Transverse colon (tissue), 4 donors: Measurements from ENCODE around the gene ISCA1.

Source experiments
- EP300 ChIP-seq: sonication (generic); formaldehyde crosslinking; IDR thresholded peaks from one replicate; pipeline ENCODE4 v1.6.1; 2017; ENCODE audit warnings: antibody characterized with exemption, low read depth
- POLR2A ChIP-seq: fragments of 450-650 bp; IDR thresholded peaks from one replicate; pipeline ENCODE4 v1.6.1; 2016; ENCODE audit warnings: antibody characterized with exemption, mild to moderate bottlenecking, moderate library complexity
- POLR2AphosphoS5 ChIP-seq, 3 donors: sonication (generic); formaldehyde crosslinking; IDR thresholded peaks; one replicate each; pipeline ENCODE4 v1.6.1; 2016; ENCODE audit warnings: antibody characterized with exemption in 3 of 3
- TF ChIP-seq, protein P1 (sequence below), 5 experiments: fragments of 200-600 bp in 3 of 5; fragments of 450-650 bp in 2 of 5; sonication (generic) in 3 of 5; IDR thresholded peaks; 1 replicate in 2 of 5; 2 replicates in 3 of 5; pipeline ENCODE4 v1.5.1; 2016 to 2017; ENCODE audit warnings: antibody characterized with exemption in 5 of 5, inconsistent platforms in 3 of 5, mild to moderate bottlenecking in 2 of 5, moderate library complexity in 1 of 5

- TF ChIP-seq POLR2A (no peak), POLR2AphosphoS5 (IDR thresholded peaks at IDR 0.05) (no peak), EP300 (no peak)
- TF ChIP-seq, protein P1, sequence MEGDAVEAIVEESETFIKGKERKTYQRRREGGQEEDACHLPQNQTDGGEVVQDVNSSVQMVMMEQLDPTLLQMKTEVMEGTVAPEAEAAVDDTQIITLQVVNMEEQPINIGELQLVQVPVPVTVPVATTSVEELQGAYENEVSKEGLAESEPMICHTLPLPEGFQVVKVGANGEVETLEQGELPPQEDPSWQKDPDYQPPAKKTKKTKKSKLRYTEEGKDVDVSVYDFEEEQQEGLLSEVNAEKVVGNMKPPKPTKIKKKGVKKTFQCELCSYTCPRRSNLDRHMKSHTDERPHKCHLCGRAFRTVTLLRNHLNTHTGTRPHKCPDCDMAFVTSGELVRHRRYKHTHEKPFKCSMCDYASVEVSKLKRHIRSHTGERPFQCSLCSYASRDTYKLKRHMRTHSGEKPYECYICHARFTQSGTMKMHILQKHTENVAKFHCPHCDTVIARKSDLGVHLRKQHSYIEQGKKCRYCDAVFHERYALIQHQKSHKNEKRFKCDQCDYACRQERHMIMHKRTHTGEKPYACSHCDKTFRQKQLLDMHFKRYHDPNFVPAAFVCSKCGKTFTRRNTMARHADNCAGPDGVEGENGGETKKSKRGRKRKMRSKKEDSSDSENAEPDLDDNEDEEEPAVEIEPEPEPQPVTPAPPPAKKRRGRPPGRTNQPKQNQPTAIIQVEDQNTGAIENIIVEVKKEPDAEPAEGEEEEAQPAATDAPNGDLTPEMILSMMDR (IDR thresholded peaks at IDR 0.05), result no peak
These were observed 29.5 kb downstream of the ISCA1 start for GRCh38 chr9:86252870-86253269.
